Hematopoietic multipotent progenitor cell treated with erythropoietin and hydrocortisone succinate and interleukin-3 and kit ligand, for 4 days (in vitro differentiated cells): ENCODE results near the gene MYO15A.

ENCODE experiments used
- DNase-seq: peaks from one replicate; pipeline ENCODE4 v3.0.0-alpha.2; 2015

Gene MYO15A

GRCh38 chr17:18102640-18103039 lies 5.9 kb upstream of the MYO15A start:
- DNase-seq = peak; percentile 75

GRCh38 chr17:18105027-18105426 lies 3.5 kb upstream of the MYO15A start:
- DNase-seq = no peak

- DNase-seq = no peak
These were observed 3.0 kb upstream of the MYO15A start for GRCh38 chr17:18105595-18105994.

GRCh38 chr17:18106211-18106610 lies 2.3 kb upstream of the MYO15A start:
- DNase-seq = no peak

GRCh38 chr17:18107061-18107790 lies 1.3 kb upstream of the MYO15A start:
- no peak for DNase-seq

GRCh38 chr17:18107971-18108370 lies 585 bp upstream of the MYO15A start:
- no peak for DNase-seq

- no peak for DNase-seq
These were observed 1.5 kb downstream of the MYO15A start for GRCh38 chr17:18109935-18110485.

- DNase-seq = no peak
These were observed 2.1 kb downstream of the MYO15A start for GRCh38 chr17:18110636-18111145.

- no peak for DNase-seq
These were observed 2.9 kb downstream of the MYO15A start for GRCh38 chr17:18111330-18111971.

- DNase-seq = no peak
These were observed 7.0 kb downstream of the MYO15A start for GRCh38 chr17:18115517-18115916.

- DNase-seq = no peak
These were observed 7.5 kb downstream of the MYO15A start for GRCh38 chr17:18116078-18116477.

- no peak for DNase-seq
These were observed 9.0 kb downstream of the MYO15A start for GRCh38 chr17:18117533-18117932.

- no peak for DNase-seq
These were observed 9.7 kb downstream of the MYO15A start for GRCh38 chr17:18117982-18118975.

GRCh38 chr17:18119166-18119745 lies 10.7 kb downstream of the MYO15A start:
- no peak for DNase-seq

GRCh38 chr17:18119938-18120337 lies 11.4 kb downstream of the MYO15A start:
- DNase-seq = no peak

- DNase-seq = no peak
These were observed 12.0 kb downstream of the MYO15A start for GRCh38 chr17:18120461-18121017.

- no peak for DNase-seq
These were observed 12.8 kb downstream of the MYO15A start for GRCh38 chr17:18121144-18121910.

GRCh38 chr17:18122990-18123753 lies 14.6 kb downstream of the MYO15A start:
- no peak for DNase-seq

GRCh38 chr17:18124345-18125126 lies 16.0 kb downstream of the MYO15A start:
- DNase-seq = no peak

GRCh38 chr17:18129041-18129502 lies 20.5 kb downstream of the MYO15A start:
- peak; percentile 22 for DNase-seq
